Upper lobe of left lung (tissue), 6 donors: ENCODE data around the gene PGGHG. TPM values are rescaled to one million over a fixed set of nuclear protein-coding genes. Genes with fewer than 3 reads are reported as not detected.
A peak's percentile ranks its signal among the peaks of the same experiment; 100 is the strongest.

Source experiments
- ATAC-seq, 2 donors: fragments of 200-7000 bp; cut with Tn5 transposase; one replicate each; pipeline ENCODE4 v1.9.1; 2022; ENCODE audit warnings: mild to moderate bottlenecking in 2 of 2, moderate library complexity in 2 of 2; ENCODE audit not compliant: low FRiP score in 2 of 2
- DNase-seq, 2 donors: peaks; one replicate each; pipeline ENCODE4 v3.0.0-alpha.2; 2019 to 2020
- H3K27ac ChIP-seq, 4 donors: fragments of 200-600 bp; sonication (generic); one replicate each; pipeline ENCODE4 v1.5.1; 2016 to 2019
- H3K27me3 ChIP-seq, 4 donors: fragments of 200-600 bp; sonication (generic); one replicate each; pipeline ENCODE4 v1.5.1; 2017 to 2019
- H3K36me3 ChIP-seq, 4 donors: fragments of 200-600 bp; sonication (generic); one replicate each; pipeline ENCODE4 v1.5.1; 2016 to 2019
- H3K4me1 ChIP-seq, 4 donors: fragments of 200-600 bp; sonication (generic); one replicate each; pipeline ENCODE4 v1.5.1; 2018 to 2019
- H3K4me3 ChIP-seq, 4 donors: fragments of 200-600 bp; sonication (generic); one replicate each; pipeline ENCODE4 v1.5.1; 2017 to 2019; ENCODE audit warnings: mild to moderate bottlenecking in 2 of 4, moderate library complexity in 1 of 4
- H3K9me3 ChIP-seq, 4 donors: fragments of 200-600 bp; sonication (generic); one replicate each; pipeline ENCODE4 v1.5.1; 2018 to 2019
- CTCF ChIP-seq, 6 experiments: fragments of 450-650 bp in 4 of 6; fragments of 200-600 bp in 2 of 6; sonication (generic) in 2 of 6; IDR thresholded peaks; one replicate each; pipeline ENCODE4 v1.5.1; 2016 to 2019; ENCODE audit warnings: antibody characterized with exemption in 6 of 6
- EP300 ChIP-seq, 4 donors: sonication (generic); formaldehyde crosslinking; IDR thresholded peaks; one replicate each; pipeline ENCODE4 v1.5.1; 2017; ENCODE audit warnings: antibody characterized with exemption in 4 of 4, control low read depth in 2 of 4
- POLR2A ChIP-seq, 4 donors: fragments of 450-650 bp; IDR thresholded peaks; one replicate each; pipeline ENCODE4 v1.5.1; 2016 to 2017; ENCODE audit warnings: antibody characterized with exemption in 4 of 4, mild to moderate bottlenecking in 2 of 4
- POLR2AphosphoS5 ChIP-seq, 2 donors: sonication (generic); formaldehyde crosslinking; IDR thresholded peaks; one replicate each; pipeline ENCODE4 v1.5.1; 2017; ENCODE audit warnings: antibody characterized with exemption in 2 of 2
- WGBS, 2 donors: methylation state at CpG; one replicate each; pipeline ENCODE4 v1.1.5; 2017 to 2018; 5-methylcytosine and 5-hydroxymethylcytosine counted together
- total RNA-seq, 6 donors: library from RNA; depleted of rRNA in 4 of 6; stranded (reverse); fragments of >200 nt in 4 of 6; gene quantifications; one replicate each; pipeline versions ENCODE4 v1.1.0 to v1.2.1, GENCODE V29; 2016 to 2021
- donor health status: DM: no; HTN: no; CAD: no; lungs with moderate emphysema.
- donor health status: DM: no; HTN: yes; CAD: no; lungs with severe emphysema.

PGGHG gene
- total RNA-seq, 6 donors from 2014 or later, result 34.1 to 535 (median 65.2) TPM

DNA sequence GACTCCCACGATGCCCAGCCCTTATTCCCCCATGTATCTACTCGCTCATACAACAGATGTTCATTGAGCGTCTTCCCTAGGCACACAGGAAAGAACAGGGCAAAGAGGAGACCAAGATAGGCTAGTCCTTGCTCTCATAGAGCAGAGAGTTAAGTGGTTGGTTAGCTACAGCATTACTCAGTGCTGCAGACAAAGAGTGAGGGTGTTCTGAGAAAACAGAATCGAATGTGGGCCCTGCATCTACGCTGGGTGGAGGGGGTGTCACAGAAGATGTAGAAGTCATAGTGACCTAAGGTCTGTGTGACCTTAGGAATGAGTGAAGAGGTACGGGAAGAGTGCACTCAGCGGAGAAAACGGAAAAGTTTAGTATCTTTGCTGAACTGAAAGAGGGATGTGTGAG lies 39.9 kb upstream of the PGGHG start:
- WGBS, 2 donors, result 91 to 95% methylated on average over 8 of the region's 8 CpGs
- H3K4me1 ChIP-seq, result no peaks in the 10 kb centered on the region
- no peak overlapping the region for H3K4me3 ChIP-seq
- H3K9me3 ChIP-seq, result no peaks in the 10 kb centered on the region
- ATAC-seq, result no peak
- no peaks in the 10 kb centered on the region for H3K27me3 ChIP-seq
- no peak overlapping the region for H3K27ac ChIP-seq
- no peak for TF ChIP-seq POLR2AphosphoS5 (IDR thresholded peaks at IDR 0.05)
- TF ChIP-seq CTCF (IDR thresholded peaks at IDR 0.05), result no peak
- no peak for TF ChIP-seq POLR2A (IDR thresholded peaks at IDR 0.05)
- no peak for TF ChIP-seq EP300 (IDR thresholded peaks at IDR 0.05)
- H3K36me3 ChIP-seq, result peaks cover 45 to 96% (median 84%) of the 10 kb centered on the region in 4 donors
- no peak for DNase-seq

DNA sequence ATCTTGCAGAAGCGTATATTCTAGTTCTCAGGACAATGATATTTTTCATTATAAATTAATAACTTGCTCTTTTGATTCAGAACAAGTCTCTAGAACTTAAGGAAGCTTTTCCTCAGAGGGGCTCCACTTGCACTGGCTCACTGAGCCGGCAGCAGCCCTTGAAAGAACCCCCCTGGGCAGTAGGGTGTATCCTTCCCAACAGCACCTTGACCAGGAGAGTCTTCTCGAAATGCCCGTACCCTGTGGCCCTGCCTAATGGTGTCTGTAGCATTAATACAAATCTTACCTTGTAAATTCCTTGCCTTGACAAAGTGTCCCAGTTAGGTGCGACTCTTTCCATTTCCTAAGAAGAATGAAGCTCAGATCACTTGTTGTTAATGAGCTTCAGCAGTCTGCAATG lies 38.7 kb upstream of the PGGHG start:
- peaks cover 40 to 84% (median 76%) of the 10 kb centered on the region in 4 donors for H3K36me3 ChIP-seq
- H3K9me3 ChIP-seq, result no peaks in the 10 kb centered on the region
- no peak for DNase-seq
- no peaks in the 10 kb centered on the region for H3K4me1 ChIP-seq
- no peak for ATAC-seq
- peak overlapping the region in 1 of 4 donors; percentile 42 for H3K27ac ChIP-seq
- H3K27me3 ChIP-seq, result no peaks in the 10 kb centered on the region
- WGBS, 2 donors, result 90 to 92% methylated on average over 5 of the region's 5 CpGs
- TF ChIP-seq CTCF (IDR thresholded peaks at IDR 0.05) (no peak), EP300 (IDR thresholded peaks at IDR 0.05) (no peak), POLR2AphosphoS5 (IDR thresholded peaks at IDR 0.05) (no peak), POLR2A (IDR thresholded peaks at IDR 0.05) (no peak)
- no peak overlapping the region for H3K4me3 ChIP-seq

GRCh38 chr11:250740-251299 lies 38.1 kb upstream of the PGGHG start:
- 76 to 83% methylated on average over 10 of the region's 10 CpGs for WGBS, 2 donors
- peak in 1 of 2 donors; percentile 76 for DNase-seq
- peak overlapping the region in 1 of 4 donors; percentile 42 for H3K27ac ChIP-seq
- no peaks in the 10 kb centered on the region for H3K4me1 ChIP-seq
- TF ChIP-seq POLR2AphosphoS5 (IDR thresholded peaks at IDR 0.05) (no peak), POLR2A (IDR thresholded peaks at IDR 0.05) (no peak), EP300 (IDR thresholded peaks at IDR 0.05) (no peak), CTCF (IDR thresholded peaks at IDR 0.05) (peak; percentile 39 to 69 (median 62))
- no peak overlapping the region for H3K4me3 ChIP-seq
- peaks cover 34 to 78% (median 73%) of the 10 kb centered on the region in 4 donors for H3K36me3 ChIP-seq
- ATAC-seq, result peak; percentile 78 to 89
- H3K9me3 ChIP-seq, result no peaks in the 10 kb centered on the region
- H3K27me3 ChIP-seq, result no peaks in the 10 kb centered on the region

DNA sequence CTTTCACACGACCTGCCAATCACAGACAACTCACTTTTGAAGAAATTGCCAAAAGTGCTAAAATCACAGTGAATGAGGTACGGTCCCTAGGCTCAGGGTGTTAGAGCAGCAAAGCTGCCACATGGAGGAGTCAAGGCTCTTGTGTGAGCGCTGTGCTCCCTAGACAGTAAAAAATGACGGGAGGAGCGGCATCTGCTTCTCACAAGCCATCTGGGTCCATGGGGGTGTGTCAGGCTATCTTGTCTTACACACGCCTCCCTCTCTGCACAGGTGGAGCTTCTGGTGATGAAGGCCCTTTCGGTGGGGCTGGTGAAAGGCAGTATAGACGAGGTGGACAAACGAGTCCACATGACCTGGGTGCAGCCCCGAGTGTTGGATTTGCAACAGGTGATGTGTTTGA lies 37.4 kb upstream of the PGGHG start:
- Histone ChIP-seq H3K4me3 (no peak overlapping the region), H3K36me3 (peaks cover 28 to 71% (median 66%) of the 10 kb centered on the region in 4 donors), H3K9me3 (no peaks in the 10 kb centered on the region), H3K27me3 (no peaks in the 10 kb centered on the region), H3K27ac (no peak overlapping the region), H3K4me1 (no peaks in the 10 kb centered on the region)
- DNase-seq, result no peak
- WGBS, 2 donors, result 82 to 85% methylated on average over 10 of the region's 10 CpGs
- TF ChIP-seq POLR2A (IDR thresholded peaks at IDR 0.05) (no peak), CTCF (IDR thresholded peaks at IDR 0.05) (no peak), POLR2AphosphoS5 (IDR thresholded peaks at IDR 0.05) (no peak), EP300 (IDR thresholded peaks at IDR 0.05) (no peak)
- no peak for ATAC-seq

DNA sequence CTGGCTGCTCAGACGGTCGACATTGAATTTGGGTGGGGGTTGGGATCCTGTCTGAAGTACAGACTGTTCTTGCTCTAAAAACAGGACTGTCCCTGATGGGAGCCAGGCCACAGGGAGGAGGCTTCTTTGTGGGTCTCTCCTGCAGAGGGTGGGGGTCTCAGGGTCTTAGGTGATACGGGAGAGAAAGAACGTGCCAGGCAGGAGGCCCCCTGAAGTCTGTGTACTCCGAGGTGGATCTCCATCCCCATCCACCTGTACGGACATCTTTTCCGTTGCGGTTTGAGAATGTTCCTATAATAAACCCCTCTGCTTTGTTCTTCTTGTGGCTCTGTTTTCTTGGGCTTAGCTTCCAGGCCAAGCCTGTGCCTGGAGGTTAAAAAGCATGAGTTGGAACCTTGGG lies 36.3 kb upstream of the PGGHG start:
- H3K4me3 ChIP-seq, result no peak overlapping the region
- no peaks in the 10 kb centered on the region for H3K9me3 ChIP-seq
- no peaks in the 10 kb centered on the region for H3K27me3 ChIP-seq
- peaks cover 19 to 61% (median 55%) of the 10 kb centered on the region in 4 donors for H3K36me3 ChIP-seq
- no peak for ATAC-seq
- no peak for DNase-seq
- TF ChIP-seq POLR2A (IDR thresholded peaks at IDR 0.05) (no peak), CTCF (IDR thresholded peaks at IDR 0.05) (no peak), POLR2AphosphoS5 (IDR thresholded peaks at IDR 0.05) (no peak), EP300 (IDR thresholded peaks at IDR 0.05) (no peak)
- no peaks in the 10 kb centered on the region for H3K4me1 ChIP-seq
- H3K27ac ChIP-seq, result no peak overlapping the region
- 87 to 92% methylated on average over 8 of the region's 8 CpGs for WGBS, 2 donors
